Calu3 (cell line): Measurements from ENCODE around the gene SH3BP5L. TPM values are rescaled to one million over a fixed set of nuclear protein-coding genes. Genes with fewer than 3 reads are reported as not detected.

Source experiments
- Bru-seq: library from RNA; stranded (reverse); fragments of 400-500 nt; gene quantifications from one replicate; lab custom pipeline; 2021; lab: Mats Ljungman, UMichigan
- BruChase-seq, 2 experiments: library from RNA; stranded (reverse); fragments of 400-500 nt; gene quantifications; one replicate each; lab custom pipeline; 2021; lab: Mats Ljungman, UMichigan
- BruUV-seq: library from RNA; stranded (reverse); fragments of 400-500 nt; replicated peaks from 2 replicates; lab custom pipeline; 2021; lab: Mats Ljungman, UMichigan
- CTCF ChIA-PET: fragments of 300-600 bp; sonication (Branson Sonifier 250); formaldehyde crosslinking; loops from one replicate; lab custom pipeline; 2022; ENCODE audit warnings: antibody characterized with exemption; lab: Charles Lee
- DNase-seq: peaks from one replicate; pipeline ENCODE4 v3.0.0; 2022
- H3K27ac Mint-ChIP-seq: one replicate; pipeline ENCODE4 v1.8.0; 2022; ENCODE audit warnings: mixed read lengths; ENCODE audit not compliant: unreplicated experiment
- H3K27me3 Mint-ChIP-seq: one replicate; pipeline ENCODE4 v1.8.0; 2022; ENCODE audit warnings: mixed read lengths; ENCODE audit not compliant: unreplicated experiment
- H3K36me3 Mint-ChIP-seq: one replicate; pipeline ENCODE4 v1.8.0; 2022; ENCODE audit warnings: mild to moderate bottlenecking, moderate library complexity, mixed read lengths; ENCODE audit not compliant: insufficient read depth, unreplicated experiment
- H3K4me1 Mint-ChIP-seq: one replicate; pipeline ENCODE4 v1.8.0; 2022; ENCODE audit warnings: mild to moderate bottlenecking, low read depth, mixed read lengths; ENCODE audit not compliant: unreplicated experiment
- H3K4me3 Mint-ChIP-seq: one replicate; pipeline ENCODE4 v1.8.0; 2022; ENCODE audit warnings: mild to moderate bottlenecking, low read depth, moderate library complexity, mixed read lengths; ENCODE audit not compliant: unreplicated experiment
- H3K9me3 Mint-ChIP-seq: one replicate; pipeline ENCODE4 v1.8.0; 2022; ENCODE audit warnings: low read depth, mixed read lengths; ENCODE audit not compliant: unreplicated experiment
- CTCF ChIP-seq: fragments of 200-600 bp; IDR thresholded peaks from one replicate; pipeline ENCODE4 v1.8.0; 2022; ENCODE audit warnings: antibody characterized with exemption; ENCODE audit not compliant: unreplicated experiment
- intact Hi-C: fragments of 100-400 bp; cut with micrococcal nuclease; formaldehyde crosslinking; loops from one replicate; pipeline ENCODE4 v1.10.0; 2022; ENCODE audit not compliant: unreplicated experiment
- long read RNA-seq: library from polyadenylated mRNA; stranded (forward); transcript quantifications from one replicate; pipeline ENCODE4 v2.0.0, GENCODE V29; 2022
- total RNA-seq: library from RNA; stranded (reverse); gene quantifications from 2 replicates; pipeline ENCODE4 v1.2.3, GENCODE V29; 2022

The SH3BP5L gene
- 25.3 and 27.1 TPM in 2 replicates for total RNA-seq
- percentile 69 among the genes with signal in this experiment for Bru-seq, nascent RNA
- percentile 66 among the genes with signal in this experiment for BruChase-seq, experiment 1, labeled RNA remaining after a 6-hour chase
- percentile 73 among the genes with signal in this experiment for BruChase-seq, experiment 2, labeled RNA remaining after a 2-hour chase
- long read RNA-seq, partial matches to known transcripts, result 0 of 7 reads
- long read RNA-seq, other reads (novel, unspliced or antisense), result 5 of 7 reads

DNA sequence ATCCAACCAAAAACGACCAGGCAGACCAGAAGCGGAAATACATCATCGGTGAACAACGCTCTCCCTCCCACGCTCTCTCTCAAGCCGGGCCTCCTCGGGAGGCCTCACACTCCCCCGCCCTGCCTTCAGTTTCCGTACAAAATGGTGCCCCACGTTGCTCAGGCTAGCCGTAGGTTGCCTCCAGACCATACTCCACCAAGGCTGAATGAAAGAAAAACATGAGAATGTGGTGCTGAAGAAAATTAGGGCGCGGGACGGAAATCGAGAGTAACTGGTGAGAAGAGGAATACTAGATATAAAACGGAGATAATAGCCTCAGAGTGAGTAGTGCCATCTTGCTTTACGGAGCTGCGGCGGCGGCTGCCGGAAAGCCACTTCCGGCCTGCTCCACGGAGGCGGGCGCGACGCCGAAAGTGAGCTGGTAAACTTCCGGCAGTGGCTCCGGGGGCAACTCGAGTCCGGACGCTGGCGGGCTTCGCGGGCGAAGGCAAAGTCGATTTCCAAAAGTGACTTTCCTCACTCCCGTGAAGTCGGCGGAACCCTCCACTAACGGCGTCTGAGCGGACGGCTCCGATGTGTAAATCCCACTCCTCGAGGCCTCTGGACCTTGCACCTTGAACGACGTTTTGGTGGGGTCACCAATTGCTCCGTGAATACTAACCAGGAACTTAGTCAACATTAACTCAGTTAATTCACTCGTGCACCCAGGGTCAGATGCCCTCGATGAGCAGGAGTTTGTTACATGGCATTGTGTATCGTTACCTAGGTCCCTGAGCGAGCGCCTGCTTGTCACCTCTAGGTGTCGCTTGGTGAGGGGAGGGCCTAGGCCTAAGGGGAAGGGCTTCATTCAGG lies at the start of gene SH3BP5L:
TSS of gene SH3BP5L (minus strand) at position 7 of the 852 bp plus-strand sequence. CDS start 980 bp downstream, outside the sequence.
- Mint-ChIP-seq H3K4me1 (peaks cover 36% of the 10 kb centered on the region), H3K9me3 (no peaks in the 10 kb centered on the region), H3K4me3 (peak within 1 kb of the TSS; percentile 84), H3K27ac (peak within 1 kb of the TSS; percentile 93), H3K27me3 (no peaks in the 10 kb centered on the region), H3K36me3 (peaks cover 23% of the 10 kb centered on the region)
- CTCF ChIA-PET, result interaction anchor here (1.1 to 3.4 kb wide), 4 partner anchors 12 to 133 kb away, joined by 3 to 21 read pairs (median 8); partner anchors contain the start of genes ZNF672 and ZNF692
- intact Hi-C loops, result loop anchor here (1.0 kb wide), 1 partner anchor 47 kb away; no protein-coding TSS in a partner anchor
- TF ChIP-seq CTCF, result peak; percentile 77
- DNase-seq, result peak; percentile 91
- TSS peak; percentile 95 for BruUV-seq

- CTCF ChIA-PET, result interaction anchor here (0.8 to 2.5 kb wide), 4 partner anchors 15 to 48 kb away, joined by 3 to 11 read pairs (median 6); partner anchors contain the start of genes SH3BP5L, ZNF672 and ZNF692
- peaks cover 23% of the 10 kb centered on the region for H3K36me3 Mint-ChIP-seq
- TF ChIP-seq CTCF, result no peak
- peak overlapping the region; percentile 99 for H3K27ac Mint-ChIP-seq
- peak; percentile 87 for DNase-seq
- peaks cover 16% of the 10 kb centered on the region for H3K27me3 Mint-ChIP-seq
- H3K4me1 Mint-ChIP-seq, result peaks cover 30% of the 10 kb centered on the region
- peak overlapping the region; percentile 91 for H3K4me3 Mint-ChIP-seq
- no peaks in the 10 kb centered on the region for H3K9me3 Mint-ChIP-seq
- BruUV-seq, result no TSS peak
- intact Hi-C loops, result loop anchor here (1.0 to 2.0 kb wide), 4 partner anchors 15 to 48 kb away; partner anchors contain the start of genes PGBD2, ZNF672 and ZNF692
Measured at GRCh38 chr1:248873993-248874533, 48.3 kb upstream of the SH3BP5L start.

- Mint-ChIP-seq H3K27me3 (peaks cover 16% of the 10 kb centered on the region), H3K4me3 (peak overlapping the region; percentile 91), H3K27ac (peak overlapping the region; percentile 99), H3K36me3 (peaks cover 23% of the 10 kb centered on the region), H3K4me1 (peaks cover 30% of the 10 kb centered on the region), H3K9me3 (no peaks in the 10 kb centered on the region)
- BruUV-seq, result no TSS peak
- intact Hi-C loops, result loop anchor here (1.0 to 2.0 kb wide), 3 partner anchors 15 to 47 kb away; partner anchors contain the start of genes ZNF672 and ZNF692
- DNase-seq, result peak; percentile 98
- CTCF ChIA-PET, result interaction anchor here (1.1 to 2.5 kb wide), 3 partner anchors 15 to 47 kb away, joined by 3 to 11 read pairs (median 9); partner anchors contain the start of genes SH3BP5L, ZNF672 and ZNF692
- no peak for TF ChIP-seq CTCF
Measured at GRCh38 chr1:248873409-248873992, 47.8 kb upstream of the SH3BP5L start.
